GM10847 (cell line): ENCODE data around the gene DCK.

ENCODE experiments used
- POLR2A ChIP-seq: IDR thresholded peaks from 2 replicates; pipeline ENCODE4 v1.6.1; 2011; ENCODE audit not compliant: insufficient read length; ENCODE audit errors: extremely low read depth

The DCK gene

DNA sequence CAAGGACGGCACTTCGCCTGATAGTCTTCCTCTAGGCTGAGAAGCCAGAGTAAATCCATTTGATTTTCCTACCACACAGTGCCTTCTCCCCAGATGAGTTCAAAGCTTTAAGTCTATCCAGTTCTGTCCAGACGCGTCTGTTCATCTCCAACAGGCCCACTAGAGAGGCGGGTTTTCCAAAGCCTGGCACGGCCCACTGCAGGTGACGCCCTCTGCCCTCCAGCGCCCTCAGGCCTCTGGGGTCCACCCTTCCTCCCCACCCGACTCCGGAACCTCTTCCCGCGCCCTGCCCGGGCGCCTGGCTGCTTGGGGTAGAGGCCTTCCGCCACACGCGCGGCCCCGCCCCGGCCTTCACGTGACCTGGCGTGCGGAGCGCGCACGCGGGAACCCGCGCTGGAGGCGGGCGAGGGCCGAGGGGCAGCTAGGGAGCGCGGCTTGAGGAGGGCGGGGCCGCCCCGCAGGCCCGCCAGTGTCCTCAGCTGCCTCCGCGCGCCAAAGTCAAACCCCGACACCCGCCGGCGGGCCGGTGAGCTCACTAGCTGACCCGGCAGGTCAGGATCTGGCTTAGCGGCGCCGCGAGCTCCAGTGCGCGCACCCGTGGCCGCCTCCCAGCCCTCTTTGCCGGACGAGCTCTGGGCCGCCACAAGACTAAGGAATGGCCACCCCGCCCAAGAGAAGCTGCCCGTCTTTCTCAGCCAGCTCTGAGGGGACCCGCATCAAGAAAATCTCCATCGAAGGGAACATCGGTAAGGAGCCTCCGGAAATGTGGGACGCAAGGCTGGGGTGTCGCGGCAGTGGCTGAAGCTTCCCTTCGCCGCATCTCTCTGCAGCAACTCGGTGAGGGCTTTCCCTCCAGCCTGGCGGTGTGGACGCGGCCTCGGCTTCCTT, at the start of gene DCK:
TSS of gene DCK (plus strand) at position 469 of the 888 bp plus-strand sequence. CDS start at position 656, 187 bp downstream.
- peak; percentile 89 for TF ChIP-seq POLR2A

DNA sequence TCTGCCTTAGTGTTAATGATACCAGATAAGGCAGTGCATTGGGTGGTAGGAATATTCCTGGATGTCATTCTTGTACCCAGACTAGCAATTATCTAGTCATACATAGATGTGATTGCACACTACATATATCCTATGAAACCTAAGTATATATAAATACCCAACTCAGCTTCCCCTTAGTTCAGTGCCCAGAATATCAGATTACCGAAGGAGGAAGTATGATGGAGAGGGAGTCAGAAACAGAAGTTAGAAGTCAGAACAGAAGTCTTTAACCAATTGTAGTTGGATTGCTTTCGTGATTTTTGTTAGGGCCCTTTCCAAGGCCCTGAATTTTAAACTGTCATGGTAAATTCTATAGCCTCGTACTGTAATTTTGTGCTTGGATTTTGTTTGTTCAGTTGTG, 48.4 kb upstream of the DCK start:
- TF ChIP-seq POLR2A = no peak

DNA sequence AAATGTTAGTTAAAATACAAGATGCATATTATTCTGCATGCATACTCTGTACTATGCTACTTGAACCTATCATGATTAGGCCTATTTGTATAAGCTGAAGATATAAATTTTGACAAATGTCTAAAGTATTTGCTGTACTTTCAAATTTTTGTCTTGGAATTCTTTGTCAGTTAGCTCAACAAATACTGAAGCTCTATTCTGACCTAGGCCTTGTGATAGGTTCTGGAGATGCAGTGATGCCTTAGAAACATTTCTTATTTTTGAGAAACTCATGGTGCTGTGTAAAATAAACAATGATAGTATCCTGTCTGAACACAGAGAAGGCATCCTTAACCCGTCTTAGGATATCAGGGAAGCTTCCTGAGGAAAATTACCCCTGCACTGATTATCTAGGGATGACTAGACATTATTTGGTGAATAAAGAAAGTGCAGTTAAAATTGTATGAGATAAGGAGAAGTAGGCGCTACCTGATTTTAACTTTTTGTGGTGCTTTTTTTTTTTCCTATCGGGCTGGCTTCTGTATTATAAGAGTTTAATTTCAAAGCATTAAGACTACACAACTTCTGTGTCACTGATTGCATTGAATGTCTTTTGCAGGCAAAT, 47.9 kb upstream of the DCK start:
- no peak for TF ChIP-seq POLR2A

DNA sequence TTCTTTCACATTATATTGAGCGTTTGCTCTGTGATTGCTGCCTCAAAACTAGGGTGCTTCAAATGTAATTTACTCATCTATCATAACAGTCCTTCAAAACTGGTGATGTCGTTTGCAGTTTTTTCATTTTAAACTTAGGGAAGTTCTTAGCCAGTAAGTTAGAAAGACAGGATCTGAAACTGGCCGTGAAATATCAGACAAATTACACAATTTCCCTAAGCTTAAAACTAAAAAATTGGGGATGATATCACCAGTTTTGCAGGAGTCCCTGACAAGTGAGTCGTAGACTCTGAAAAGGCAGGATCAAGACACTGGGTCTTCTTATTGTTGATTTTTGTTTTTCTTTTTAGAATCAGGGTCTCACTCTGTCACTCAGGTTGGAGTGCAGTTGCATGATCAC, 46.5 kb upstream of the DCK start:
- no peak for TF ChIP-seq POLR2A

DNA sequence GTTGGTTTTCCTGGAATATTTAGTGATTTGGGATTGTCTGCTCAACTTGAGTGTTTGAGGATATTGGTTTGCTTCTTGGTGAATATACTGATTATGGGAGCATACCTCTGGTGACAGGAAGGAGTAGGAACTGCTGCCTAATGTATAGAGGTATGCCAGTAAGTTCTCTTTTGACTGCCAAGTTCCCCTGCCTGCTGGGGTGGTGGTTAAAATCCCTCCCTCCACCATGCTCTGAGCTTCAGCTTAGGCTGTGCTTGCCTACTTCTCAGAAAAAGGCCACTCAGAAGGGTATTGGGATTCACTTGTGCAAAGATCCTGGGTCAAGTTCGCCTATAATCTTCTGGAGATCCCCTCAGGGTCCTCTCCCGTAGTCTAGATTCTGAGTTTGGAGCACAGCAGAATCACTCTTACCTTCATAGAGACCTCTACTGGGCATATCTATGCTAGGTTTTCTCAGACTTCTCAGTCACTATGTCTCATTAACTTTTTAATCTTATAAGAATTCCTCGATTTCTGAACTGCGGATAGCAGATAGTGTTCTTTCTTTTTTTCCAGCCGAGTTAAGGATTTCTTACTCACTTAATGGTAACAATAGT, 44.7 kb upstream of the DCK start:
- TF ChIP-seq POLR2A = no peak

DNA sequence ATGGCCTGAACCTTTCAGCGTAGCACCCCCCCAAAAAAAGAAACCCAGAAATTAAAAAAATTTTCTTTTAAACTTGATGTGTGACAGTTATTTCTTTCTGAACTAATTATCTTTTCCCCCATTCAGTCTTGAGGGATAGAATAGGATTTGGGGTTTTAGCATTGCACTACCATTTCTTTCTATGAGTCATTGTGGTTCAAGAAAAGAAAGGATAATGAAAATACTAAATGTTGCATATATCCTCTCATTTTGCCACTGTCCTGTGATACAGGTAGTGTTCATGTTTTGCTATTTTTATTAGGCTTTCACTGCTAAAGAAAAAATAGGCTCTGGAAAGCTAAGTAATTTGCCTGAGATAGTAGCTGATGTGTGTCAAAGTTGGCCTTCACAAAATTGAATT, 39.4 kb upstream of the DCK start:
- TF ChIP-seq POLR2A = no peak

DNA sequence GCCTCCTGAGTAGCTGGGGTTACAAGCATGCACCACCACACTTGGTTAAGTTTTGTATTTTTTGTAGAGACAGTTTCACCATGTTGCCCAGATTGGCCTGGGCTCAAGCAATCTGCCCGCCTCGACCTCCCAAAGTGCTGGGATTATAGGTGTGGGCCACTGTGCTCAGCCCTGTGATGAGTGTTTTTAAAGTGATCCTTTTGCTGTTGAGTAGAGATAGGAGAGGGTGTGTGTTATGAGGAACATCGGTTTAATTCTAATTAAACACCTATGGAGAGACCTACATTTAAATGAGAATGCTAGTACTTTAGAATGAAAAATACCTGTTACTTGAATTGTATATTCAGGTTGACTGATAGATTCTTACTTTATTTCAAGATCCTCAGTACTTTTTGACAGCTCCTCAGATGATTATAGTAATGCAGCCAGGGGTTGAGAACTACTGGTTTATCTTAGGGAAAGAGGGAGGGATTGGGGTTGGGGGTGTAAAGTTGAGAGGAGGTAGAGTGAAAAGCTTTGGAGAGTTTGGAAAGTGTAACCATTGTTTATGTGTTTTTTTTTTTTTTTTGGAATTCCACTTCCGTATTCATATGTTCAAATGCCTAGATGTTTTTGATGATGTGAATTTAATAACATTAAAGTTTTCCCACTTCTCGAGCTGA, 36.8 kb upstream of the DCK start:
- TF ChIP-seq POLR2A = no peak

DNA sequence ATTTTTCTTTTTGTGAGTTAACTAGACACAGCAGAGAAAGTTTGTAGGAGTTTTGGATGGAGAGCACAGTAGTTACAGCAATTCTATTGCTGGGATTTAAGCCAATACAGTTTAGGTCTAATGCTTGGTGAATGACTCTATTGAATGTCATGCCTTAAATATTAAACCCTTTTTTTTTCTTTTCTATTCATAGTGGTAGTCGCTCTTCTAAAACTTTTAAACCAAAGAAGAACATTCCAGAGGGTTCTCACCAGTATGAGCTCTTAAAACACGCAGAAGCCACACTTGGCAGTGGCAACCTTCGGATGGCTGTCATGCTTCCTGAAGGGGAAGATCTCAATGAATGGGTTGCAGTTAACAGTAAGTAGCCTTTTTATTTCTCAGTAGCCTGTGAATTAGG, 34.8 kb upstream of the DCK start:
- TF ChIP-seq POLR2A = no peak

DNA sequence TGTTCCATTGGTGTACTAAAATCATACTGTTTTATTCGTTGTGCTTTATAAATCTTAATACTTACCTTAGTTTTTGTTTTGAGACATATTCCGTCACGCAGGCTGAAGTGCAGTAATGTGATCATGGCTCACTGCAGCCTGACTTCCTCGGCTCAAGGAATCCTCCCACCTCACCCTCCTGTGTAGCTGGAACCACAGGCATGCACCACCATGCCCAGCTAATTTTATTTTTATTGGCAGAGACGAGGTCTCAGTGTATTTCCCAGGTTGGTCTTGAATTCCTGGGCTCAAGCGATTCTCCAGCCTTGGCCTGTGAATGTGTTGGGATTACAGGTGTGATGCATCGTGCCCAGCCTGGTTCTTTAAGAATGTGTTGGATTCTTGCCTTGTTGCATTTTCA, 24.4 kb upstream of the DCK start:
- no peak for TF ChIP-seq POLR2A

DNA sequence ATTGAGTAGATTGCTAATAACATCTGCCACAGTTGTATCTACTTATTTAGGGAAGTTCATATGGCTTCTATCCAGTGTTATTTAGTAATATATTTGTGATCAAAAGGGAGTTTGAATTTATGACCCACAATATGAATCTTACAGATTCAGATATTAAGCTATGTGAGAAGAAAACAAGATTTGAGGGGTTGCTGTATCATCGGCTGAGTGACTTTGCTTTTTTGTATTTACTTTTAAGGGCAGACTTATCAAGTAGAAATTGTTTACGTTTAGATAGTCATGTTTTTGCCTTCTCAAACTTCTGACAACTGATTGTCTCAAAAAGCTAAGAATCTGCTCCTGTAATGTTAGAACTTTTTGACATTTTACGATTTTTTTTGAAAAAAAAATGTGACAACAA, 17.2 kb upstream of the DCK start:
- no peak for TF ChIP-seq POLR2A

DNA sequence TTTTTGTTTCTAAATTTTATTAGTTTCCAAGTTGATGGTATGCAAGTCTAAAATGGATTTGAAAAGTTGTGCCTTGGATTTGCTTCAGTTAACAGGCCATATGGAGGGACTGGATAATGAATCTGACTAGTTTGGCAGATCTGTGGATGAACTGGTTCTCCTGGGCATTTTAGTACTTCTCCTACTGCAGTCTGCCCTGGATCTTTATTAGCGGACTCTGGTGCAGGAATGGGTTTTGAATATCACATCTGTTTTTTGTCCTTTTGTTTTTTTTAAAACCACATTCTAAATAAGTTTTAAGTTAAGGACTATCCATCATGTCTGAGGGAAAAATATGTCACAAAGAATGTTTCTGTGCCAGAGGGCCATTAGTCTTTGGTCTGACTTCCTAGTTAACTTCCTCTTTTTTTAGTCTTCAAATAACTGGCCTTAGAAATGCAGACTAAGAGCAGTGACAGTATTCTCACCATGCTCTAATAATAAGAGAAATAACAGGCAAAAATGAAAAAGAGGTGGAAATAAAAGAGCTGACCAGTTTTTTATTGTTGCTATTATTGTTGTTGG, 13.9 kb upstream of the DCK start:
- TF ChIP-seq POLR2A = no peak

DNA sequence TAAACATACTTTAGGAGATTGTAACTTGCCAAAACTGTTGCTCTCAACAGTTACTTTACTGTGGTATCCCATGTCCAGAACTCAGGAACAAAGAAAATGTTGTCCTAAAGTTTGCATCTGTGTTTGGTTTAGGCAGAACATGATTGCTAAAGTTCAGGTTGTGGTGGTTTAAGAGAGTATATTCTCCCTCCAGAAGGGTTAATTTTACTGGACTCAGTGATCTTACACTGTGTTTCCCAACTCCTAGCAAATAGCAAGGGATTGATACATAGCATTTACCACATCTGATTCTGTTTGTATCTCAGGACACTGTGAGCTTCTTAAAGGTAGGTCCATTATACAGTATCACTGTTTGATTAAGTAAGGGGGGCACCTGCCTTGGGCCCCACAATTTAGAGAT, 13.3 kb upstream of the DCK start:
- no peak for TF ChIP-seq POLR2A

DNA sequence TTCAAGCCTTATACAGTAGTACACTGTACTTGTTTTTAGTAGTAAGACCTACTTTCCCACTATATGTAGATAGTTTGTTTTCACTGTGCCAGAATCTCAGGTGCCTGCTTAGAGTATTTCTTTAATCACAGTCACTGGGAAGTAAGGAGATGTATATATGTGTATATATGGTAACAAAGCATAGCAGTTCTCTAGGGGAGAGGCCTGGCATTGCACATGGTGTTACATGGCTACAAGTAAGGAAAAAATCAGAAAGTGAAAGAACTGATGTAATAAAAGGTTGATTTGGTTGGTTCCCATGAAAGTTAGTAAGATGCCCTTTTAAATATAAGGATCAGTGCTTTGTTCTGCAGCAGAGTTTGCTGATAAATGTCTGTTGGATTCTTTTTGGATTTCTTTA, 9.3 kb upstream of the DCK start:
- no peak for TF ChIP-seq POLR2A

DNA sequence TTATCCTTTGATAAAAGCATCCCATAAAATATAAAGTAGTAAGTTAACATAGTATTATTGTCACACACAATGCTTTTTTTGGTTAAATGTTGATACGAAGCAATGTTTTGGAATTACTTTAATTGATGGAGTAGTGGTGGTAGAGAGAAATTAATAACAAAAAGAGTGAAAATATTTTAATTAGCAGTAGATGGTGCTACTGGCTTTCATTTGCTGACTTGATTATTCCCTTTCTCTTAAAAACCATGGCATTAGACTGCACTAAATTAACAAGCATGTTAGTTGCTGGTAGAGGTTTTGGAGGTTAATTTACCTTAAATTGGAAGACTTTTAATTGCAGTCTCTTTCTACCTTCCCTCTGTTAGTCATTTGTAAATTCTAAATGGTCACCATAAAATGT, 8.9 kb upstream of the DCK start:
- TF ChIP-seq POLR2A = no peak

DNA sequence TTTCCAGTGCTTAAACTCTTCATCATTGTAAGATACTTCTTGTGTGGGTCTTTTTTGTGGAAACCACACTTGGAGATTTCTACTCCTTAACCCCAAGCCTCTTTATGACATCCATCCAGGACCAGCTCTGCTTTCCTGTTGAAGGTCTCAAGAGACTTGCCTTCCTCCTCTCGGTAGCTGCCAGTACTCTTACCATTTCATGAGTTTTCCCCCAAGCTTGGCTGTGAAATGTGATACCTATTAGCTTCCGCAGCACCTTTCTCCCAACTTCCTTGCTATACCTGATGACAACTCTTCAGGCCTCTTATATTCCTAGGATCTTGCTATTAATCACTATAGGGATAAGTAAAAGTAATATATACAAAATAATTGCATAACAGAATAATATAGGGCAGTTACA, 1.9 kb upstream of the DCK start:
- TF ChIP-seq POLR2A = no peak
